Activated CD4-positive, alpha-beta T cell treated with anti-CD3 and anti-CD28 coated beads, Interleukin-10, Interleukin-2, amounts not matched to agents 100 ng/mL and 50 ng/mL, durations not matched to agents 16 hours and 8 hours (primary cell): ENCODE results near the gene EVA1C.
"Not testable (repeated sequence)": the region's sequence is repeated elsewhere in the genome, so short reads cannot be mapped to it uniquely, and the experiment has no call there.

Source experiments
- DNase-seq: peaks from one replicate; pipeline ENCODE4 v3.0.0-alpha.2; 2020

Gene EVA1C

GRCh38 chr21:32506411-32506965, 94.0 kb downstream of the EVA1C start:
- DNase-seq = not testable (repeated sequence)

GRCh38 chr21:32507342-32507919, 94.9 kb downstream of the EVA1C start:
- DNase-seq = no peak

GRCh38 chr21:32508036-32508435, 95.5 kb downstream of the EVA1C start:
- not testable (repeated sequence) for DNase-seq

- no peak for DNase-seq
These were observed 96.1 kb downstream of the EVA1C start for GRCh38 chr21:32508558-32508957.

GRCh38 chr21:32508975-32509374, 96.5 kb downstream of the EVA1C start:
- DNase-seq = not testable (repeated sequence)

- no peak for DNase-seq
These were observed 102.0 kb downstream of the EVA1C start for GRCh38 chr21:32514275-32515055.

GRCh38 chr21:32515874-32516273, 103.4 kb downstream of the EVA1C start:
- no peak for DNase-seq

DNA sequence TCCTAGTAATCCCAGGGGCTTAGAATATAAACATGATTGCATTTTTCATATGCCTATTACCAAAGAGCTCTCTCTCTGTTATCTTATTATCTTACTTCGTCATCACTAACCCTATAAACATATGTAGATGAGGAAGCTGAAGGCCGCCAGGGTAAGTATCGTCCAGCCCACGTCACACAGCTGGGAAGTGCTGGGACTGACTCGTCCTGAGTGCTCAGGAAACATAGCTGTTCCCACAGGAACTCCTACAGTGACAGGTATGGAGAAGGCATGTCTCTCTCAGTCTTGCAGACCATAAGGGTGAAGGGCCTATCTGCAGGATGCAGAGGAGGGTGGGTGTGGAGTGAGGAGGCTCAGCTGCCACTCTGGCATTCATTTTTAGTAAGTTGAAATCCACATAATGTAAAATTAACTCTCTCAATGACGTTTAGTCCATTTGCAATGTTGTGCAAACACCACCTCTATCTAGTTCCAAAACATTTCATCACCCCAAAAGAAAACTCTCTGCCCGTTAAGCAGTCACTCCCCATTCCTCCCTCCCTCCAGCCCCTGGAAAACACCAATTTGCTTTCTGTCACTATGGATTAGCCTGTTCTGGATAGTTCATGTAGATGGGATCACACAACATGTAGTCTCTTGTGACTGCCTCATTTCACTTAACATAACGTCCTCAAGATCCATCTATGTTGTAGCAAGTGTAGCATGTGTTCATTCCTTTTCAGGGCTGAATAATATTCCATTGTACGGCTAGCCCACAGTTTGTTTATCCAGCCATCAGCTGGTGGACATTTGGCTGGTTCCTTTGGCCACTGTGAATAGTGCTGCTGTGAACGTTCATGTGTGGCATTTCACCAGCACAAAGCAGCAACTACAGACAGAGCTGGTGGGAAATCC, 104.5 kb downstream of the EVA1C start:
- DNase-seq = no peak

- DNase-seq = no peak
These were observed 107.7 kb downstream of the EVA1C start for GRCh38 chr21:32519945-32520874.

DNA sequence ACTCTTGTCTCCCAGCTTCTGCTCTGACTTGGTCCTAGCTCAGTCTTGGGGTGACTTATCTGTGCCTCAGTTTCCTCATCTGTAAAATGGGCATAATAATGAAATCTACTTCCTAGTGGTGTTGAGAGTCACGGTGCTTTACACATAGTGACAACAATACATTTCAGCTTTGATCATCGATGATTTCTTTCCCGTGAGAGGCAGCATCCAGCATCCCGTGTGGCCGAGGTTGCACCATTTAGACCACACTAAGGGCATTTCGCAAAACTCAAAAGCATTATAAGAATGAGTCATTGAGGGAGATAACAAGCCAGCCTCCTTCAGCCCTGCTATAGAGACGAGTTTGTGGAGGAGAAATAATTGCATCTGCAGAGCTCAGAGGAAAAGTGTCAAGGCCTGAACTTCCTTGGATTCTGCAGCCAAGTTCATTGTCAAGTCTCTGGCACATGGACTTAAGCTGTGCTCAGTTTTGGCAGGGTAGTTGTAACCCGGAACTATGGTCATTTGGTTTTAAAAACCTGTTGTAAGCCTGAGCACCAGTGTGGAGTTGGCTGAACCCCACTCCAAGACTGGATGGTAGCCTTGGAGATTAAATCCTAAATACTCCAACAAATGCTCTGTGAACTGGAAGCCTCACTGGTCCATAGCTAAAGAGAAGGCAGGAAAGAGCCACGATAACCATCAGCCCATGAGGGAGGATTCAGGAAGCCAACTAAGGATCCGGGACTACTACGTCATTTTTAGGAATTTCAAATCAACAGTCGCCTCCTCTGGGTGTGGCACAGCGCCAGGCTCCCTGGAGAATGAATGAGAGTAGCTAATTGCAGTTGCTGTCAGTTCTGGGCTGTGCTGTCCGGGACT, 108.6 kb downstream of the EVA1C start:
- DNase-seq = no peak

- no peak for DNase-seq
These were observed 109.3 kb downstream of the EVA1C start for GRCh38 chr21:32521736-32522355.

DNA sequence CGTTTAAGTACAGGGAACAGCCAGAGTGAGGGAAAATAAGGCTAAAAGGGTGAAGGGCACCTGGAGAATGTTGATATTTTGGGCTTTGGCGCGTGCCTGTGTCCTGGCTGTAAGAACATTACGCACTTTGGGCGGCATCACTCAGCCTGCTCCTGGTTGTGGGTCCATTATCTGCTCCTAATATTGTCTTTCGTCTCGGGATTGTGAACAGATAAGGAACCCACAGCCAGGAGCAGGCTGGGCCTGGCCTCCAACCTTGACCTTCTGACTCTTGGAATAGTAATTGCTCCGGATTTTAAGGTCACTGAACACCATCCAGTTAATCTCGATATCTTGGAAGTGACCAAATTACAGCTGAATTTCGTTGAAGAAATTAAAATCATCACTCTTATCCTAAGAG, 111.0 kb downstream of the EVA1C start:
- no peak for DNase-seq

DNA sequence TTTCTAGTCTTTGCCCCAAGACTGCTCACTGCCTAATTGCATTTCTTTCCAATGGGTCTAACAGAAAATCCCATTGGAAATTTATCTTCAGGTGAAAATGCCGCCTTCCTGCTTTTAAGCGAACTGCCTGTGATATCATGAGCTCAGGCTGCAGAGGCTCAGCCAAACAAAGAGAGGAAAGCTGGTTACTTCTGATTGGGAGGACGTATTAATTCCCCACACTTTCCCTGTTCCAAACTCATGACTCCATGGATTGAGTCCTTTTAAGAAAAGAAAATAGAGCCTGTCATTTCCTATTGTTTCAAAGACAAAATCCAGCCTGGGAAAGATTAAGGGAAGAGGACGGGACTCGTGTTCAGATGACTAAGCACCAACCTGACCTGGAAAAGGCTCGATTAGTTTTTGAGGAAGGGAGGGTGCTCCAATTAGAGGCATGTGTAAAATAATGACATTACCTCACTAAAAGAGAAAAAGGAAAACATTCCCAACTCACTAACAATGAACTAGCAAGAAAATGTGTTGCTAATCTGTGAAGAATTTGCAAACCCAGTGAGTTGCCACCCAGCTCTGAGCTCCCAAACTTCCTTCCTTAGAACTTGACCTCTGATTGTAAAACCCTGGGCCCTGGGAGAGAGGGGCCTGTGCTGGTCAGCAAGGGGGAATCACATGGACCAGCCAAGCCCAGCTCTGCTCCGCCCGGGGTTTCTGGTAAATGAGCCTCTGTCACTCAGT, 111.6 kb downstream of the EVA1C start:
- DNase-seq = no peak

DNA sequence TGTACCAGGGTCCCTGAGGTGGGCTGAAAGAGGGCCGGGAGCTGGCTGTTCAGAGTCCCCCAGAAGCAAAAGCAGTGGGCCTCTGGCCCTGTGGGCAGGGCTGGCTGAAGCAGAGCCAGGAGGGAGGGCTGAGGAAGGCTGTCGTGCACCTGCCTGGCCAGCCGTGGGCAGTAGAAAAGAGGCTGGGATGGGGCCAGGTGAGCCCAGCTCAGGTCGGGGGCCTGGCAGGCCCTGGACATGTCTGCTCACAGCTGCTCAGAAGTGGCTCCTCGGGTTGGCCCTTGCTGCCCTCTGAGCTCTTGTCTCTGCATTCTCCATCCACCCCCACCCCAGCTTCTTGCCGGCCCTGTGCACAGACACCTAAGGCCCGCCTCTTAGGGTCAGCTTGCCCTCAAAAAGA, 112.8 kb downstream of the EVA1C start:
- DNase-seq = no peak

- no peak for DNase-seq
These were observed 117.2 kb downstream of the EVA1C start for GRCh38 chr21:32529679-32530078.

DNA sequence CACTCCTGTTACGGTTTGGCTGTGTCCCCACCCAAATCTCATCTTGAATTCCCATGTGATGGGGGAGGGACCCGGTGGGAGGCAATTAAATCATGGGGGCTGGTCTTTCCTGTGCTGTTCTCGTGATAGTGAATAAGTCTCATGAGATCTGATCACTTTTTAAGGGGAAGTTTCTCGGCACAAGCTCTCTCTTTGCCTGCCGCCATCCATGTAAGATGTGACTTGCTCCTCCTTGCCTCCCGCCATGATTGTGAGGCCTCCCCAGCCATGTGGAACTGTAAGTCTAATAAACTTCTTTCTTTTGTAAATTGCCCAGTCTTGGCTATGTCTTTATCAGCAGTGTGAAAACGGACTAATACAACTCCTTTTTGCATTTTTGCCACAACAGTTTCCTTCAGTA, 118.3 kb downstream of the EVA1C start:
- not testable (repeated sequence) for DNase-seq

GRCh38 chr21:32531561-32531960, 119.1 kb downstream of the EVA1C start:
- not testable (repeated sequence) for DNase-seq

- DNase-seq = no peak
These were observed 120.1 kb downstream of the EVA1C start for GRCh38 chr21:32532636-32533035.

GRCh38 chr21:32533053-32533452, 120.5 kb downstream of the EVA1C start:
- no peak for DNase-seq

DNA sequence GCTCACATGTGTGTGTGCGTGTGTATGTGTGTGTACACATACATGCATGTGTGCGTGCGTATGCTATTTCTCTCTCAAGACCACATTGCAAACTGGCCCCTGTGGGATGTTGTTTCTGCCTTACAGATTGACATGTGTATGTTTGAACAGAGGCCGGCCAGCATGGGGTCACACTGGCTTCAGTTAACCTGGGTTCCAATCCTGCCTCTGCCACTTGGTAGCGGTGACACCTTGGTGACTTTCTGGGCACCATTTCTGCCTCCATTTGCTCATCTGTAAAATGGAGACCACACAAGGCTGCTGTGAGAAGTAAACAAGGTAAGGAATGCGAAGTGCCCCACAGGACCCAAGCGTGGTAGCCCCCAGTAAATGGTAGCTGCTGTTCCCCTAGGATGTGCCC, 121.1 kb downstream of the EVA1C start:
- no peak for DNase-seq
